ENCODE data around the gene ITIH1. TPM values are rescaled to one million over a fixed set of nuclear protein-coding genes. Genes with fewer than 3 reads are reported as not detected.

The ITIH1 gene
- total and polyA plus RNA-seq, 9 of the 15 experiments (the other 6 are each of a cell fraction or from before 2014, with no cell fraction given), result 0.31 TPM; not detected in 8

DNA sequence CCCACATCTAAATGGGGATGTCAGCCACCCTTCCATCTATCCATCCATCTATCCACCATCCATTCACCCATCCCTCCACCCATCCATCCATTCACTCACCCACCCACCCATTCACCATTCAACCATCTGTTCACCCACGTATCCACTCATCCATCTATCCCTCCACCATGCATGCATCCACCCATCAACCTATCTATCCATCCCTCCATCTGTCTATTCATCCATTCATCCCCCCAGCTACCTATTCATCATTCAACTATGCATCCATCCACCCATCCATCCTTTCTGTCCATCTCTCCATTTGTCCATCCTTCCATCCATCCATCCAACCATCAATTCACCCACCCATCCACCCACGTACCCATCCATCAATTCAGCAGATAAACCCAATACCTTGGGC is 31.8 kb downstream of the ITIH1 start:
- intact Hi-C loops (cut with micrococcal nuclease), result no loop called here
- no peak for FAIRE-seq

More for the DNA sequence above, 31.8 kb downstream of the ITIH1 start:
- in situ Hi-C loops (cut with MboI), result no loop called here
- H3K4me1 ChIP-seq (replicated peaks in 1 of 2; ENCODE audit: control insufficient read depth in 2 of 2, insufficient read depth in 2 of 2, low read length in 2 of 2), result no peaks in the 10 kb centered on the region
- peaks cover 0 to 30% of the 10 kb centered on the region in 2 experiments; a peak in 3 of 5 replicates for H3K27me3 ChIP-seq (ENCODE audit: control insufficient read depth in 2 of 2, insufficient read depth in 2 of 2, low read length in 2 of 2)
- H3K9me3 ChIP-seq (replicated peaks; ENCODE audit: control insufficient read depth, insufficient read depth, low read depth, low read length), result no peaks in the 10 kb centered on the region
- H3K9me1 ChIP-seq (ENCODE audit: control insufficient read depth, insufficient read depth, low read length), result no peaks in the 10 kb centered on the region
- no peak overlapping the region for H3K4me2 ChIP-seq (ENCODE audit: insufficient read depth, low read length)
- H4K20me1 ChIP-seq (replicated peaks; ENCODE audit: control insufficient read depth, insufficient read depth, low read length), result no peaks in the 10 kb centered on the region
- no peak for ATAC-seq
- TF ChIP-seq KLF13 (tag; IDR thresholded peaks at IDR 0.05; ENCODE audit: borderline replicate concordance, low read depth) (no peak), TSHZ1 (CRISPR knock-in tag; IDR thresholded peaks at IDR 0.05) (no peak), IFI16 (CRISPR knock-in tag; IDR thresholded peaks at IDR 0.05) (no peak), BCOR (IDR thresholded peaks at IDR 0.05) (no peak), CAMTA2 (CRISPR knock-in tag; conservative IDR thresholded peaks at IDR 0.05) (no peak)
- no peak overlapping the region for H3K9ac ChIP-seq (ENCODE audit: insufficient read depth in 1 of 2, low read depth in 2 of 2, low read length in 2 of 2)
- no peak overlapping the region for H3K27ac ChIP-seq (ENCODE audit: extremely low read depth, low read depth, low read length)
- no peak overlapping the region for H3K4me3 ChIP-seq
- H3K36me3 ChIP-seq (ENCODE audit: control insufficient read depth, insufficient read depth, low read length), result no peaks in the 10 kb centered on the region
- no peak overlapping the region for H2AFZ ChIP-seq (ENCODE audit: low read depth, low read length)
- no peak for DNase-seq (ENCODE audit: extremely low read depth in 1 of 4, low spot score in 3 of 4)
- CTCF ChIA-PET (ENCODE audit: low intra/inter-chr PET ratio), result no interaction called here
- no peaks in the 10 kb centered on the region for H3K79me2 ChIP-seq (ENCODE audit: control insufficient read depth, insufficient read depth, low read length)
- WGBS (ENCODE audit: insufficient coverage, low coverage, missing lambda C conversion rate), result 0% methylated on average over 1 of the region's 2 CpGs
- POLR2A ChIA-PET, result interaction anchor here (0.7 kb wide), 1 partner anchor 11 kb away, joined by 3 read pairs; no protein-coding TSS in a partner anchor
- no TSS peak for BruUV-seq (replicated peaks)
